Upper lobe of right lung (tissue), 1 donor: Measurements from ENCODE around the gene CHAT. TPM values are rescaled to one million over a fixed set of nuclear protein-coding genes. Genes with fewer than 3 reads are reported as not detected.

Experiments used
- ATAC-seq: fragments of 200-7000 bp; cut with Tn5 transposase; one replicate; pipeline ENCODE4 v1.9.1; 2020; ENCODE audit warnings: mild to moderate bottlenecking, moderate library complexity
- DNase-seq: peaks from one replicate; pipeline ENCODE4 v3.0.0-alpha.2; 2020
- H3K27ac ChIP-seq: fragments of 200-600 bp; one replicate; pipeline ENCODE4 v1.8.0; 2022
- H3K27me3 ChIP-seq: fragments of 200-600 bp; one replicate; pipeline ENCODE4 v1.8.0; 2022; ENCODE audit warnings: mild to moderate bottlenecking
- H3K36me3 ChIP-seq: fragments of 200-600 bp; one replicate; pipeline ENCODE4 v1.8.0; 2022
- H3K4me1 ChIP-seq: fragments of 200-600 bp; one replicate; pipeline ENCODE4 v1.8.0; 2022
- H3K4me3 ChIP-seq: fragments of 200-600 bp; one replicate; pipeline ENCODE4 v1.8.0; 2022; ENCODE audit warnings: mild to moderate bottlenecking
- H3K9me3 ChIP-seq: fragments of 200-600 bp; one replicate; pipeline ENCODE4 v1.8.0; 2022
- intact Hi-C: fragments of 100-400 bp; cut with DNase I; formaldehyde crosslinking; loops from one replicate; pipeline ENCODE4 v1.11.0; 2022
- total RNA-seq: library from RNA; stranded (reverse); fragmentation: NEBNext Ultra II Directional; extraction: Animal tissue kit (Norgen Biotek cat#: 25700); gene quantifications from one replicate; pipeline ENCODE4 v1.2.1, GENCODE V29; 2021
- TF ChIP-seq, protein P1 (sequence below): fragments of 200-600 bp; IDR thresholded peaks from one replicate; pipeline ENCODE4 v1.8.0; 2022; ENCODE audit warnings: antibody characterized with exemption
- donor health status: DM: no; HTN: yes; CAD: no; lungs with severe emphysema.

CHAT gene
- total RNA-seq, 1 donor from 2014 or later = not detected

DNA sequence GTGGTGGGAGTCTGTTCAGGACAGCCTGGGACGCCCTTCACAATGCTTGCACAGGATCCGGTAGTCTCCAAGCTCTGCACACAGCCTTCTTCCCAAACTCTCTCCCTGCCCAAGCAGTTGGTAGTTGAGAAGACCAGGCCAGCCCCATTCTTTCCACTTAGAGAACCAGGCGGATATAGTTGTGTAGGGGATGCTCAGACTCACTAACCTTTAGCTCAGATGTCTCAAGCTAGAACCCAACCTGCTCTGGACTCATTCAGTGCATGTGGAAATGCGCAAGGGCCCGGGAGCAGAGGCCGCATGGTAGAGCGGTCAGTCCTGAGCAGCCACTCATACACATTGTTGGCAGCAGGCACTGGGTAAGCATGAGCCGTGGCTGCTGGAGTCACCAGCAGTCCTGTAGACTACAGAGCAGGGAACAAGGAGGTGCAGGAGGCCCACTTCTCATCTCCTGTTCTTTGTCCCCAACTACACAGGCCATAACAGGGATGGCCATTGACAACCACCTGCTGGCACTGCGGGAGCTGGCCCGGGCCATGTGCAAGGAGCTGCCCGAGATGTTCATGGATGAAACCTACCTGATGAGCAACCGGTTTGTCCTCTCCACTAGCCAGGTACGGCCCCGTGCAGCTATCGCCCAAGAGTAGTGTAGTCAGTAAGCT is 48.5 kb downstream of the CHAT start:
- no peaks in the 10 kb centered on the region for H3K4me1 ChIP-seq
- TF ChIP-seq, protein P1, sequence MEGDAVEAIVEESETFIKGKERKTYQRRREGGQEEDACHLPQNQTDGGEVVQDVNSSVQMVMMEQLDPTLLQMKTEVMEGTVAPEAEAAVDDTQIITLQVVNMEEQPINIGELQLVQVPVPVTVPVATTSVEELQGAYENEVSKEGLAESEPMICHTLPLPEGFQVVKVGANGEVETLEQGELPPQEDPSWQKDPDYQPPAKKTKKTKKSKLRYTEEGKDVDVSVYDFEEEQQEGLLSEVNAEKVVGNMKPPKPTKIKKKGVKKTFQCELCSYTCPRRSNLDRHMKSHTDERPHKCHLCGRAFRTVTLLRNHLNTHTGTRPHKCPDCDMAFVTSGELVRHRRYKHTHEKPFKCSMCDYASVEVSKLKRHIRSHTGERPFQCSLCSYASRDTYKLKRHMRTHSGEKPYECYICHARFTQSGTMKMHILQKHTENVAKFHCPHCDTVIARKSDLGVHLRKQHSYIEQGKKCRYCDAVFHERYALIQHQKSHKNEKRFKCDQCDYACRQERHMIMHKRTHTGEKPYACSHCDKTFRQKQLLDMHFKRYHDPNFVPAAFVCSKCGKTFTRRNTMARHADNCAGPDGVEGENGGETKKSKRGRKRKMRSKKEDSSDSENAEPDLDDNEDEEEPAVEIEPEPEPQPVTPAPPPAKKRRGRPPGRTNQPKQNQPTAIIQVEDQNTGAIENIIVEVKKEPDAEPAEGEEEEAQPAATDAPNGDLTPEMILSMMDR = no peak
- no peak overlapping the region for H3K4me3 ChIP-seq
- no peak for DNase-seq
- H3K27ac ChIP-seq = no peak overlapping the region
- H3K36me3 ChIP-seq = no peaks in the 10 kb centered on the region
- no peaks in the 10 kb centered on the region for H3K9me3 ChIP-seq
- no peak for ATAC-seq
- H3K27me3 ChIP-seq = no peaks in the 10 kb centered on the region
- intact Hi-C loops = no loop called here

DNA sequence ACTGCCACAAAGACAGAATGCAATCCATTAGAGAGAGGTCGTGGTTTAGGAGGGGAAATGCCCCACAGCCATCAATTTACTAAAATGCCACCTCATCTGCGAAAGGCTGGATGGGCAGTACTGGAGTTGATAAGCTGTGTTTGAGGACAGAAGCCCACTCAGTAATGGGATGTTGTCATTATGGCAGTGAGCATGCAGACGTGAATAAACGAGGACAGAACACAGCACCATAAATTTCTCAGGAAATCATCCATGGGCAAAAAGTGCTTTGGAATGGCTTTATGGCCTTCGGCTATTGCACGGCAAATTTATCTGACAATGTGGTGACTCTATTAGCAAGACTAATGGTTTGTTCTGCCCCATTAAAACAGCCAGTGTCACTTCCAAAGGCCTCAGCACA is 49.8 kb downstream of the CHAT start:
- Histone ChIP-seq H3K36me3 (no peaks in the 10 kb centered on the region), H3K4me3 (no peak overlapping the region), H3K9me3 (no peaks in the 10 kb centered on the region), H3K4me1 (no peaks in the 10 kb centered on the region), H3K27ac (no peak overlapping the region), H3K27me3 (no peaks in the 10 kb centered on the region)
- intact Hi-C loops = no loop called here
- DNase-seq = no peak
- ATAC-seq = no peak
- TF ChIP-seq, protein P1 = no peak

DNA sequence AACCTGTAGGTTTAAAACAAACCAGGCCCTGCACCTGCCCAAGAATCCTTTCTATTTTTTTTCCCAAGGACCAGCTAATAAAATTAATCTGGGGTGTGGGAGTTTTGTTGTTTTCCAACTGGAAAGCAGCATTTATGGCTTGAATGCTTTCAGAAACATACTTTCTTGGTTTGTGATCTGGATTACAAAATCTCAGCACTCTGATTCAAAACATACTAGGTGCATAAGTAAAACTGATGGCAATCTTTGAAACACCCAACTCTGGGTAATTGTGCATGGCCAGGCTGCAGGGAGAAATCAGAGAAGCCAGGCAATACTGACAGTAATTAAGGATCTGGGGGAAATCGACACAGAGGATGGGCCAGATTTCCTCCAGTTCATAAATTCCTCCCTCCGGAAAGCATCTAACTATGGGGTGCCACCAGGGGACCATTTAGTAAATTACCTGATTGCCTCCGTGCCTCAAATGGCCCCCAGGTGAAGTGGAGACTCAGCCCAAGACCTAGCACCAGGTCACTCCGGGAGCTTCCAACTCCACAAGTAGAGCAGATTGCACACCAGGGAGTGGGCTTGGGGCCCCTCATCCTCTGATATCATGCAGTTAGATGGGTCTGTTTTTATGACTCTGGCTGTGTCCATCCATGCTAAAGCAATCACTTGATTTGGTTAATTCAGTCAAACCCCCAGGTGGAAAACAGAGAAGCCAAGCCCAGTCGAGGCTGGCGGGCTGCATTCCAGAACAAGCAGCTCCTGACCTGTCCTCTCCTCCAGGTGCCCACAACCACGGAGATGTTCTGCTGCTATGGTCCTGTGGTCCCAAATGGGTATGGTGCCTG is 50.4 kb downstream of the CHAT start:
- Histone ChIP-seq H3K36me3 (no peaks in the 10 kb centered on the region), H3K9me3 (no peaks in the 10 kb centered on the region), H3K27me3 (no peaks in the 10 kb centered on the region), H3K4me3 (no peak overlapping the region), H3K27ac (no peak overlapping the region), H3K4me1 (no peaks in the 10 kb centered on the region)
- DNase-seq (no peak), ATAC-seq (no peak)
- intact Hi-C loops = no loop called here
- TF ChIP-seq, protein P1 = no peak

DNA sequence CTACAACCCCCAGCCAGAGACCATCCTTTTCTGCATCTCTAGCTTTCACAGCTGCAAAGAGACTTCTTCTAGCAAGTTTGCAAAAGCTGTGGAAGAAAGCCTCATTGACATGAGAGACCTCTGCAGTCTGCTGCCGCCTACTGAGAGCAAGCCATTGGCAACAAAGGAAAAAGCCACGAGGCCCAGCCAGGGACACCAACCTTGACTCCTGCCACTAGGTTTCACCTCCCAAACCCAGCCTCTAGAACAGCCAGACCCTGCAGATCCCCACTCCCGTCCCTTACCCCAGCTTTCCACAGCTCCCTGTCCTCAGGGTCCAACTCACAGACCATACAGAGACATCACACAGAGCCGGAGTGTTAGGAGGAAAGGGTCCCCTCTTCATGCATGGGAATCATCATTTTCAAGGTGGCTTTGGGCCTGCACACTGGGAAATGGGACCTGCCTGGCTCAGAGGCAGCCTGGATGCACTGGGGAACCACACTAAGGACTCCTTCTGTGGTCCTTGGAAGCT is 51.1 kb downstream of the CHAT start:
- Histone ChIP-seq H3K9me3 (no peaks in the 10 kb centered on the region), H3K4me1 (no peaks in the 10 kb centered on the region), H3K27me3 (no peaks in the 10 kb centered on the region), H3K27ac (no peak overlapping the region), H3K36me3 (no peaks in the 10 kb centered on the region), H3K4me3 (no peak overlapping the region)
- TF ChIP-seq, protein P1 = no peak
- intact Hi-C loops = no loop called here
- DNase-seq (no peak), ATAC-seq (no peak)

DNA sequence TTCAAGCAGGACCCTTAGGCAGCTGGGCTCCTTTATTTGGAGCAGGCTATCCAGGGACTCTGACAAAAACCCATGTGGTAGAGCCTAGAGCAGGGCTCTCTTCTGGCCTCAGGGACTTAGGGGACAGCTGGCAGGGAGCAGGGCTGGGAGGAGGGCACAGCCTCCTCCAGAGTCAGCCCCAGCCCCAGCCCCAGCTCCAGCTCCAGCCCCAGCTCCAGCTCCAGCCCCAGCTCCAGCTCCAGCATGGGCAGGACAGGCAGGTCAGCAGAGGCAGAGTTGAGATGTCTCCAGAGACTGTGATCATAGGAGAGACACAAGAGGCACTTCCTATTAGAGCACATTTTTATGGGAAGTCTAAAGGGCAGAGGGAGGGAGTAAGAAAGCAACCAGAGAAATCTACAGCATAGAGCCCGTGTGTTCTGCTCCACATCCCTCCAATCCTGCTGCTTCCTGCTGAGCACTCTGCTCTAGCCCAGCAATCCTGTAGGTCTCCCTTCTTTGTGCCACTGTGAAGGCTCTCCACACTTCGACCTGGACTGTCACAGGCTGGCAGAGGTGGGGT is 52.3 kb downstream of the CHAT start:
- ATAC-seq = no peak

More for the DNA sequence above, 52.3 kb downstream of the CHAT start:
- no peak for DNase-seq
- TF ChIP-seq, protein P1 = no peak
- no peak overlapping the region for H3K27ac ChIP-seq
- intact Hi-C loops = no loop called here
- no peaks in the 10 kb centered on the region for H3K9me3 ChIP-seq
- H3K4me3 ChIP-seq = no peak overlapping the region
- H3K27me3 ChIP-seq = no peaks in the 10 kb centered on the region
- no peaks in the 10 kb centered on the region for H3K36me3 ChIP-seq
- no peaks in the 10 kb centered on the region for H3K4me1 ChIP-seq
